Activated CD4-positive, alpha-beta T cell treated with anti-CD3 and anti-CD28 coated beads, Interleukin-2, amount 10 ng/mL, durations not matched to agents 24 days and 14 days (primary cell): ENCODE results near the gene MT1G. TPM values are rescaled to one million over a fixed set of nuclear protein-coding genes. Genes with fewer than 3 reads are reported as not detected.
"Not testable (repeated sequence)": the region's sequence is repeated elsewhere in the genome, so short reads cannot be mapped to it uniquely, and the experiment has no call there.

Experiments used
- DNase-seq: peaks from one replicate; pipeline ENCODE4 v3.0.0; 2022
- H3K27ac Mint-ChIP-seq: one replicate; pipeline ENCODE4 v1.8.0; 2022; ENCODE audit warnings: mild to moderate bottlenecking, mixed read lengths
- H3K27me3 Mint-ChIP-seq: one replicate; pipeline ENCODE4 v1.8.0; 2022; ENCODE audit warnings: mixed read lengths
- H3K36me3 Mint-ChIP-seq: one replicate; pipeline ENCODE4 v1.8.0; 2022; ENCODE audit warnings: low read depth, mild to moderate bottlenecking, mixed read lengths
- H3K4me1 Mint-ChIP-seq: one replicate; pipeline ENCODE4 v1.8.0; 2021; ENCODE audit warnings: mixed read lengths
- H3K4me3 Mint-ChIP-seq: one replicate; pipeline ENCODE4 v1.8.0; 2022; ENCODE audit warnings: mild to moderate bottlenecking, moderate library complexity, mixed read lengths
- H3K9me3 Mint-ChIP-seq: one replicate; pipeline ENCODE4 v1.8.0; 2021; ENCODE audit warnings: mixed read lengths
- intact Hi-C: fragments of 100-400 bp; cut with micrococcal nuclease; formaldehyde crosslinking; loops from one replicate; pipeline ENCODE4 v1.15.1; 2023
- total RNA-seq: library from RNA; stranded (reverse); gene quantifications from 2 replicates; pipeline ENCODE4 v1.2.3, GENCODE V29; 2022

Gene MT1G
- total RNA-seq, 1 donor from 2014 or later, result 24.5 TPM

GRCh38 chr16:56632156-56632847, 35.6 kb downstream of the MT1G start, which contains the start of gene MT1M:
MT1M (plus strand) TSS chr16:56632659; CDS start chr16:56632732, 73 bp downstream.
- no peak for DNase-seq
- Mint-ChIP-seq H3K4me1 (peaks cover 33% of the 10 kb centered on the region), H3K9me3 (no peaks in the 10 kb centered on the region), H3K27ac (no peak within 1 kb of the TSS), H3K4me3 (peak within 1 kb of the TSS; percentile 74), H3K36me3 (peaks cover 3% of the 10 kb centered on the region), H3K27me3 (peaks cover 69% of the 10 kb centered on the region)
- intact Hi-C loops, result no loop called here

GRCh38 chr16:56631832-56632155, 36.1 kb downstream of the MT1G start:
- Mint-ChIP-seq H3K27me3 (peaks cover 64% of the 10 kb centered on the region), H3K27ac (no peak overlapping the region), H3K4me1 (peaks cover 33% of the 10 kb centered on the region), H3K36me3 (peaks cover 3% of the 10 kb centered on the region), H3K9me3 (no peaks in the 10 kb centered on the region), H3K4me3 (peak overlapping the region; percentile 74)
- intact Hi-C loops, result no loop called here
- no peak for DNase-seq

GRCh38 chr16:56631197-56631596, 36.7 kb downstream of the MT1G start:
- Mint-ChIP-seq H3K27me3 (peaks cover 58% of the 10 kb centered on the region), H3K4me3 (no peak overlapping the region), H3K27ac (no peak overlapping the region), H3K9me3 (no peaks in the 10 kb centered on the region), H3K4me1 (peaks cover 35% of the 10 kb centered on the region), H3K36me3 (peaks cover 3% of the 10 kb centered on the region)
- no peak for DNase-seq
- intact Hi-C loops, result no loop called here

GRCh38 chr16:56630134-56630533, 37.7 kb downstream of the MT1G start:
- Mint-ChIP-seq H3K27ac (no peak overlapping the region), H3K4me1 (peaks cover 37% of the 10 kb centered on the region), H3K36me3 (peaks cover 3% of the 10 kb centered on the region), H3K9me3 (no peaks in the 10 kb centered on the region), H3K27me3 (peaks cover 51% of the 10 kb centered on the region), H3K4me3 (no peak overlapping the region)
- intact Hi-C loops, result no loop called here
- DNase-seq, result no peak

GRCh38 chr16:56629531-56629930, 38.3 kb downstream of the MT1G start:
- intact Hi-C loops, result no loop called here

GRCh38 chr16:56628486-56629350, 39.1 kb downstream of the MT1G start:
- no peak overlapping the region for H3K27ac Mint-ChIP-seq
- H3K9me3 Mint-ChIP-seq, result no peaks in the 10 kb centered on the region
- intact Hi-C loops, result no loop called here
- peaks cover 33% of the 10 kb centered on the region for H3K4me1 Mint-ChIP-seq
- H3K36me3 Mint-ChIP-seq, result no peaks in the 10 kb centered on the region
- DNase-seq, result no peak
- no peak overlapping the region for H3K4me3 Mint-ChIP-seq
- H3K27me3 Mint-ChIP-seq, result peaks cover 37% of the 10 kb centered on the region

More at GRCh38 chr16:56629531-56629930, 38.3 kb downstream of the MT1G start:
- no peaks in the 10 kb centered on the region for H3K36me3 Mint-ChIP-seq
- peaks cover 36% of the 10 kb centered on the region for H3K4me1 Mint-ChIP-seq
- H3K27ac Mint-ChIP-seq, result no peak overlapping the region
- no peak for DNase-seq
- H3K27me3 Mint-ChIP-seq, result peaks cover 45% of the 10 kb centered on the region
- H3K9me3 Mint-ChIP-seq, result no peaks in the 10 kb centered on the region
- no peak overlapping the region for H3K4me3 Mint-ChIP-seq

GRCh38 chr16:56626685-56627084, 41.2 kb downstream of the MT1G start:
- DNase-seq, result no peak
- H3K9me3 Mint-ChIP-seq, result no peaks in the 10 kb centered on the region
- peaks cover 21% of the 10 kb centered on the region for H3K27me3 Mint-ChIP-seq
- peaks cover 26% of the 10 kb centered on the region for H3K4me1 Mint-ChIP-seq
- intact Hi-C loops, result no loop called here
- H3K4me3 Mint-ChIP-seq, result peak overlapping the region; percentile 90
- H3K36me3 Mint-ChIP-seq, result no peaks in the 10 kb centered on the region
- H3K27ac Mint-ChIP-seq, result no peak overlapping the region

GRCh38 chr16:56625943-56626654, 41.8 kb downstream of the MT1G start:
- Mint-ChIP-seq H3K4me3 (peak overlapping the region; percentile 90), H3K27ac (peak overlapping the region; percentile 86), H3K4me1 (peaks cover 25% of the 10 kb centered on the region), H3K27me3 (peaks cover 15% of the 10 kb centered on the region), H3K9me3 (no peaks in the 10 kb centered on the region), H3K36me3 (no peaks in the 10 kb centered on the region)
- intact Hi-C loops, result loop anchor here (1.0 kb wide), 2 partner anchors 9 to 18 kb away; partner anchors contain the start of gene MT2A
- no peak for DNase-seq

- DNase-seq, result peak; percentile 94
- intact Hi-C loops, result loop anchor here (1.0 kb wide), 2 partner anchors 8 to 17 kb away; partner anchors contain the start of gene MT2A
- H3K4me1 Mint-ChIP-seq, result peaks cover 22% of the 10 kb centered on the region
- peak within 1 kb of the TSS; percentile 90 for H3K4me3 Mint-ChIP-seq
- peaks cover 7% of the 10 kb centered on the region for H3K27me3 Mint-ChIP-seq
- H3K36me3 Mint-ChIP-seq, result no peaks in the 10 kb centered on the region
- no peaks in the 10 kb centered on the region for H3K9me3 Mint-ChIP-seq
- H3K27ac Mint-ChIP-seq, result peak within 1 kb of the TSS; percentile 96
These were observed 42.5 kb downstream of the MT1G start, which contains the start of gene MT1E for GRCh38 chr16:56625140-56625942. MT1E (plus strand) TSS chr16:56625781; CDS start chr16:56625852, 71 bp downstream.

GRCh38 chr16:56623637-56624036, 44.2 kb downstream of the MT1G start:
- H3K9me3 Mint-ChIP-seq, result no peaks in the 10 kb centered on the region
- intact Hi-C loops, result no loop called here
- no peak for DNase-seq
- H3K27me3 Mint-ChIP-seq, result peaks cover under 1% of the 10 kb centered on the region
- peaks cover 19% of the 10 kb centered on the region for H3K4me1 Mint-ChIP-seq
- no peak overlapping the region for H3K4me3 Mint-ChIP-seq
- H3K36me3 Mint-ChIP-seq, result no peaks in the 10 kb centered on the region
- H3K27ac Mint-ChIP-seq, result no peak overlapping the region

- DNase-seq, H3K4me3 Mint-ChIP-seq, H3K27me3 Mint-ChIP-seq, H3K36me3 Mint-ChIP-seq, H3K27ac Mint-ChIP-seq, intact Hi-C loops, H3K9me3 Mint-ChIP-seq: not testable (repeated sequence)
- H3K4me1 Mint-ChIP-seq, result peaks cover 20% of the 10 kb centered on the region
These were observed 44.7 kb downstream of the MT1G start for GRCh38 chr16:56623184-56623583.

- H3K36me3 Mint-ChIP-seq, H3K4me3 Mint-ChIP-seq, DNase-seq, H3K27ac Mint-ChIP-seq, intact Hi-C loops, H3K9me3 Mint-ChIP-seq, H3K27me3 Mint-ChIP-seq: not testable (repeated sequence)
- peaks cover 27% of the 10 kb centered on the region for H3K4me1 Mint-ChIP-seq
These were observed 46.0 kb downstream of the MT1G start for GRCh38 chr16:56621665-56622445.
